HepG2 (cell line): ENCODE results near the gene FAM181A. TPM values are rescaled to one million over a fixed set of nuclear protein-coding genes. Genes with fewer than 3 reads are reported as not detected.
A peak's percentile ranks its signal among the peaks of the same experiment; 100 is the strongest.

ENCODE experiments used
- ATAC-seq: fragments of 200-7000 bp; cut with Tn5 transposase; 3 replicates; pipeline ENCODE4 v1.9.1; 2020; ENCODE audit warnings: mild to moderate bottlenecking, moderate library complexity
- BruUV-seq: library from RNA; stranded (reverse); fragments of 400-500 nt; replicated peaks from 2 replicates; lab custom pipeline; 2021; lab: Mats Ljungman, UMichigan
- CTCF ChIA-PET: fragments of 300-600 bp; formaldehyde crosslinking; extraction: SDS; loops from one replicate; lab custom pipeline; 2021; ENCODE audit warnings: low total read pairs, inconsistent platforms, low intra/inter-chr PET ratio; lab: Yijun Ruan, JAX
- POLR2A ChIA-PET: fragments of 350-600 bp; sonication (Branson Sonifier 250); formaldehyde crosslinking; loops from one replicate; lab custom pipeline; 2020; ENCODE audit warnings: antibody characterized with exemption, inconsistent platforms; lab: Yijun Ruan, JAX
- DNase-seq: peaks from one replicate; pipeline ENCODE4 v3.0.0-alpha.2; 2015; ENCODE audit warnings: low spot score
- FAIRE-seq: peaks from 3 replicates; lab custom pipeline; 2011; peaks lifted over from hg19 to GRCh38; lab: Jason Lieb, UNC
- H2AFZ ChIP-seq: one replicate; pipeline ENCODE4 v1.6.1; 2011; ENCODE audit warnings: low read length, inconsistent platforms
- H3K27ac ChIP-seq: fragments of 300-600 bp; 3 replicates; pipeline ENCODE4 v1.8.0; 2011; ENCODE audit warnings: mixed run types, mild to moderate bottlenecking, mixed read lengths, low read length, inconsistent platforms; ENCODE audit not compliant: insufficient read depth; ENCODE audit errors: extremely low read length
- H3K27me3 ChIP-seq, 2 experiments: fragments of 200-600 bp in 1 of 2; 2 replicates in 1 of 2; 3 replicates in 1 of 2; pipeline versions ENCODE4 v1.6.0 to v1.8.0; 2011; ENCODE audit warnings: low read length in 2 of 2, mild to moderate bottlenecking in 2 of 2, moderate library complexity in 2 of 2, inconsistent platforms in 1 of 2; ENCODE audit not compliant: insufficient read depth in 2 of 2, control insufficient read depth in 1 of 2
- H3K36me3 ChIP-seq, 2 experiments: fragments of 200-600 bp in 1 of 2; replicated peaks in 1 of 2; 2 replicates in 1 of 2; 3 replicates in 1 of 2; pipeline versions ENCODE4 v1.5.1 to v1.8.0; 2011; ENCODE audit warnings: low read length in 2 of 2, inconsistent platforms in 1 of 2; ENCODE audit not compliant: insufficient read depth in 2 of 2, control insufficient read depth in 1 of 2
- H3K4me1 ChIP-seq: 2 replicates; pipeline ENCODE4 v1.5.1; 2012; ENCODE audit warnings: low read length, inconsistent platforms; ENCODE audit not compliant: insufficient read depth
- H3K4me2 ChIP-seq: 2 replicates; pipeline ENCODE4 v1.6.0; 2011; ENCODE audit warnings: low read depth, low read length, inconsistent platforms
- H3K4me3 ChIP-seq, 3 experiments: fragments of 200-600 bp in 1 of 3; sonication (generic), shearing (Covaris generic) in 1 of 3; replicated peaks in 1 of 3; 2 replicates each; pipeline ENCODE4 v1.5.1; 2011 to 2016; ENCODE audit warnings: low read length in 3 of 3, inconsistent platforms in 2 of 3, low read depth in 2 of 3, mild to moderate bottlenecking in 2 of 3, control low read depth in 1 of 3, mixed read lengths in 1 of 3; ENCODE audit not compliant: insufficient read depth in 1 of 3
- H3K79me2 ChIP-seq: one replicate; pipeline ENCODE4 v1.6.1; 2011; ENCODE audit warnings: low read length, inconsistent platforms; ENCODE audit not compliant: insufficient read depth
- H3K9ac ChIP-seq: 2 replicates; pipeline ENCODE4 v1.6.0; 2011; ENCODE audit warnings: mild to moderate bottlenecking, low read depth, low read length, inconsistent platforms; ENCODE audit not compliant: insufficient read depth
- H3K9me3 ChIP-seq: 2 replicates; pipeline ENCODE4 v1.5.1; 2012; ENCODE audit warnings: mild to moderate bottlenecking, low read length
- H4K20me1 ChIP-seq: 2 replicates; pipeline ENCODE4 v1.6.0; 2011; ENCODE audit warnings: inconsistent platforms, mild to moderate bottlenecking, low read length, moderate library complexity; ENCODE audit not compliant: insufficient read depth
- ARID3A ChIP-seq: IDR thresholded peaks from 2 replicates; pipeline ENCODE4 v1.6.1; 2012; ENCODE audit warnings: low read depth, low read length, improper control_type of control experiment
- CREM ChIP-seq, 2 experiments: sonication (generic) in 1 of 2; formaldehyde crosslinking in 1 of 2; IDR thresholded peaks; 2 replicates each; pipeline versions ENCODE4 v1.4.0 to v1.6.1; 2016 to 2020; ENCODE audit warnings: antibody characterized with exemption in 1 of 2, mild to moderate bottlenecking in 1 of 2, missing genetic modification reagents in 1 of 2
- FOSL2 ChIP-seq: sonication (generic); formaldehyde crosslinking; IDR thresholded peaks from 2 replicates; pipeline ENCODE4 v1.4.0; 2020; ENCODE audit warnings: missing genetic modification reagents
- GLI4 ChIP-seq: sonication (generic); formaldehyde crosslinking; IDR thresholded peaks from 2 replicates; pipeline ENCODE4 v1.5.1; 2020; ENCODE audit warnings: missing genetic modification reagents, mild to moderate bottlenecking, moderate library complexity, borderline replicate concordance
- MXD1 ChIP-seq: sonication (generic); formaldehyde crosslinking; IDR thresholded peaks from 2 replicates; pipeline ENCODE4 v1.4.0; 2020; ENCODE audit warnings: mild to moderate bottlenecking, missing genetic modification reagents
- MXD3 ChIP-seq: IDR thresholded peaks from 2 replicates; pipeline ENCODE4 v1.6.1; 2016; ENCODE audit warnings: mild to moderate bottlenecking, missing biosample characterization, missing genetic modification reagents
- MZF1 ChIP-seq: sonication (generic); formaldehyde crosslinking; IDR thresholded peaks from 2 replicates; pipeline ENCODE4 v1.8.1; 2023; ENCODE audit warnings: mild to moderate bottlenecking, missing genetic modification reagents, borderline replicate concordance
- PHF5A ChIP-seq: IDR thresholded peaks from one replicate; pipeline ENCODE4 v1.6.1; 2018; ENCODE audit warnings: low read depth, missing genetic modification reagents; ENCODE audit not compliant: unreplicated experiment
- ZNF687 ChIP-seq: sonication (generic); formaldehyde crosslinking; IDR thresholded peaks from 2 replicates; pipeline ENCODE4 v1.5.1; 2020; ENCODE audit warnings: mild to moderate bottlenecking, missing genetic modification reagents, moderate library complexity
- ZNF704 ChIP-seq: sonication (generic); formaldehyde crosslinking; IDR thresholded peaks from 2 replicates; pipeline ENCODE4 v1.8.1; 2023; ENCODE audit warnings: mild to moderate bottlenecking, inconsistent platforms, moderate library complexity, missing genetic modification reagents, borderline replicate concordance
- ZNF773 ChIP-seq: sonication (generic); formaldehyde crosslinking; IDR thresholded peaks from 2 replicates; pipeline ENCODE4 v1.4.0; 2020; ENCODE audit warnings: missing genetic modification reagents, borderline replicate concordance
- WGBS: methylation state at CpG from one replicate; pipeline ENCODE4 v1.1.6; 2017; ENCODE audit warnings: low lambda C conversion rate; 5-methylcytosine and 5-hydroxymethylcytosine counted together
- in situ Hi-C: cut with HindIII; loops from 2 replicates; pipeline ENCODE4 v1.10.0; 2017; ENCODE audit warnings: low pct_unique_long_range_greater_than_20kb; ENCODE audit not compliant: extremely low pct_ligation_motif_present
- intact Hi-C: fragments of 100-400 bp; cut with micrococcal nuclease; formaldehyde crosslinking; loops from one replicate; pipeline ENCODE4 v1.10.0; 2022; ENCODE audit not compliant: unreplicated experiment
- polyA plus RNA-seq, 8 experiments: library from polyadenylated mRNA; depleted of rRNA in 3 of 8; stranded (reverse) in 7 of 8; unstranded in 1 of 8; fragments of >200 nt; fragmentation: Illumina TruSeq in 4 of 8; extraction: Trizol in 4 of 8; gene quantifications; 2 replicates each; pipeline versions ENCODE4 v1.2.1 to v1.2.3, GENCODE V29; 2011 to 2016; ENCODE audit warnings: low read depth in 4 of 8, missing spikeins in 1 of 8, mixed read lengths in 1 of 8; ENCODE audit not compliant: insufficient read depth in 1 of 8
- total RNA-seq, 5 experiments: library from RNA; depleted of rRNA; stranded (reverse); fragments of >200 nt; fragmentation: Illumina TruSeq; extraction: Trizol; gene quantifications; 2 replicates each; pipeline ENCODE4 v1.2.3, GENCODE V29; 2016; ENCODE audit warnings: low read depth in 1 of 5

Gene FAM181A
- total and polyA plus RNA-seq, 2 of the 13 experiments (the other 11 are each of a cell fraction or from before 2014, with no cell fraction given) = 1.1 to 1.5 TPM

GRCh38 chr14:93941293-93941910, 14.3 kb downstream of the FAM181A start:
- Histone ChIP-seq H3K79me2 (no peaks in the 10 kb centered on the region), H3K4me2 (peak overlapping the region; percentile 31), H3K36me3 (no peaks in the 10 kb centered on the region), H3K9ac (no peak overlapping the region), H4K20me1 (no peaks in the 10 kb centered on the region), H3K4me3 (no peak overlapping the region), H3K27ac (no peak overlapping the region), H3K27me3 (no peaks in the 10 kb centered on the region; a peak in 2 of 5 replicates)
- BruUV-seq = no TSS peak
- POLR2A ChIA-PET = interaction anchor here (1.1 to 3.9 kb wide), 6 partner anchors 11 to 33 kb away, joined by 3 to 25 read pairs (median 12); no protein-coding TSS in a partner anchor
- in situ Hi-C loops = loop anchor here (5.0 kb wide), 2 partner anchors 61 to 196 kb away; no protein-coding TSS in a partner anchor
- DNase-seq = no peak
- TF ChIP-seq ZNF704 (CRISPR knock-in tag) (no peak), ZNF773 (CRISPR knock-in tag) (no peak), CREM (IDR thresholded peaks at IDR 0.05) (no peak), CREM (CRISPR knock-in tag; IDR thresholded peaks at IDR 0.05) (no peak), ARID3A (no peak), ZNF687 (peak; percentile 24; the same call in 1 of the 2 replicates), MXD3 (CRISPR knock-in tag) (no peak), MZF1 (CRISPR knock-in tag) (no peak), PHF5A (no peak), GLI4 (no peak), MXD1 (no peak), FOSL2 (CRISPR knock-in tag) (0 out of 2 replicates have a peak, but pooled peaks have one; percentile 14)
- TF ChIP-seq, all 625 proteins: peak for 2
- no peak overlapping the region for H2AFZ ChIP-seq
- intact Hi-C loops = loop anchor here (1.0 kb wide), 1 partner anchor 60 kb away; no protein-coding TSS in a partner anchor
- 52% methylated on average over 14 of the region's 16 CpGs for WGBS
- peaks cover 43% of the 10 kb centered on the region for H3K4me1 ChIP-seq
- no peaks in the 10 kb centered on the region for H3K9me3 ChIP-seq
- ATAC-seq = no peak
- CTCF ChIA-PET = interaction anchor here (0.7 to 2.6 kb wide), 2 partner anchors 28 to 29 kb away, joined by 3 to 15 read pairs; no protein-coding TSS in a partner anchor
- no peak for FAIRE-seq
